NCI-H1436 treated with DMSO at 0.1 percent for 48 hours (cell line): ENCODE data around the gene DAB1.

ENCODE experiments used
- DNase-seq: peaks from one replicate; lab custom pipeline; 2025; lab: John Stamatoyannopoulos, UW

Gene DAB1

DNA sequence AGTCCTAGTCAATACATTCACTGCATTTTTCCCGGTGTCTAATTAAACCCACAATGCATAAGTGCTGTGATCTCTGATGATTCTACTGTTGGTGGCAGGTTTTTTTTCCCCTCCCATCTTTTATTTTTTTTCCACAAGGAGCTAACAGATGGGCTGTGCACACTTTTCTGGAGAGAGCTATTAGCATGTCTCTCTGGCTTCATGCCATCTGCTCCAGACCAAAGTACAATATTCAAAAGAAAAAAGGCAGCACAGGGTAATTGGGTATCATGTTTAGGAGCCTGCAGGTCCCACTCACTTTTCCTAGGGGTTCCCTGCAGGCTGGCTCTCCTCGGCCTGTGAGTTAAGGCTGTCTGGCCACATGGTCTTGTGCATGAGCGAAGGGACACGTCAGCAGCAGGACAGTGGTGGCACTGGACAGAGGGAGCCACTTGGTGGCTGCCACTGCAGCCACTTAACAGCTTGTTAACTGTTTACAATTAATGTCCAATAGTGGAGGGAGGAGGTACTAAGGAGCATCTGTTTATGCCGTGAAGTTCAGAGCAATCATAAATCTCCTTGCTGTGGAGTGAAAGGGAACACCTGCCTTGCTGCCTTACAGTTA is 404.5 kb downstream of the DAB1 start:
- peak; percentile 54 for DNase-seq

DNA sequence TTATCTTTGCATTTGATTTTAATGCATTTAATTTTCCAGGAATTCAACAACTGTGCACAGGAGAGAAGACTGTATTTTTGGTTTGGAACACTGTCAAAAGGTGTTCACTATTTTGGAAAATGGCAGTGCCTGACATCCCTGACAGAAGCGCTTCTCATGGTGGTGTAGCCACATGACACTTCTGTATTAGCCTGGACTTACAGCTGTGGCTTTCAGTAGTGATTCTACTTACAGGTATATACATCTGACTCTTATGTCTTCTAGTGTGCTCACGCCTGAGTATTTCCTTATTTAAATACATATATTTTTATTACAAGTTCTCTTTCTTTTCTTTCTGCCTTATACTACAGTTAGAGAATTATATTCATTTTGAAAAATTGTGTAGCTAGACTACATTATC is 405.7 kb downstream of the DAB1 start:
- no peak for DNase-seq

DNA sequence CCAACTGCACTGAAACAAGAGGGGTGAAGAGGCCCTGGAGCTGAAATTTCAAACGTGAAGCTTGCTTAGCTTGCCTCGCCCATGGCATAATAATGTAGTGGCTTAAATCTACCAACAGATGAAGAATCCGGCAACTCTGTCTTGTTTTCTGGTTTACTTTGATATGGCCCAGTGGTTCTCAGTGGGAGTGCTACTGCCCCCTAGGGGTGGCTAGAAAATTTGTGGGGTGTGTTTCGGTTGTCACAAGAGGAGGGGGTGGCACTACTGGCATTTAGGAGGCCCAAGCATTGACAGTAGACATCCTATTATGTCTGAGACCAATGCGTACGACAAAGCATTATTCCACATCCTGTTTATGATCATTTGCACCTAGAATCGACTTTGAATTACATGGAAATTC is 406.1 kb downstream of the DAB1 start:
- no peak for DNase-seq

DNA sequence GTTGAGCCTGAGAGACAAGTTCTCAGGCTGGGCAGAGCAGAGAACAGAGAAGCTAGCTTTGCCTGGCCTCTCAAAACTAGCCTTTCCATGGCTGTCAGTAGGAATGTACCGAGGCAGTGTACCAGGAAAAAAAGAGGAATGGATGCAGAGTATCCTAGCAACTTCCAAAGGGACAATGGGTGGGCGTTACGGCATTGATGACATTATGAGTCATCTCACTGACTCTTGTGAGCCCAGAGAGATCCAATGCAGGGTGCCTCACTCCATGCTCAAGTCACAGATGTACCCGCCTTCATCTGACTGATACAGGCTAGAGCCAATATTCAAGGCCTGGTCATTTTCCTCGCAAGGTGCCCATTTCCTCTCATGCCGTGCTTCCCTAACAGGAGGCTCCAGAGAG is 406.7 kb downstream of the DAB1 start:
- no peak for DNase-seq

DNA sequence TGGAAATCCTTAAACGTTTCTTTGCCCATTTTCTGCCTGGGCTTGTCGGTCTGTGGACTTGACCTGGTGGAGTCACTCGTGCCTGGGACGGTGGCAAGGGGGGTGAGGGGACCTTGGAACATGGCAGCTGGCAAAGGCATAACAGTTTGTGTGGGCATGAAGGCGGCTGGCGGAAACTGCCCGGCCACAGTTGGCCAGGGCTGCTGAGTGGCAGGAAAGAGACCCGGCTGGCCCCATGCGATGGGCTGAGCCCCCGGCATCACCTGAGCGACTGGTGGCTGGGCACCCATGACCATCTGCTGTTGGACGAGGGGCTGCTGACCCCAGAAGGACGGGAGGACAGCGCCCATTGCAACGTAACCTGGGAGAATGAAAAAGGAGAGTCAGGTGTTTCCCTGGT is 408.8 kb downstream of the DAB1 start:
- DNase-seq = no peak

DNA sequence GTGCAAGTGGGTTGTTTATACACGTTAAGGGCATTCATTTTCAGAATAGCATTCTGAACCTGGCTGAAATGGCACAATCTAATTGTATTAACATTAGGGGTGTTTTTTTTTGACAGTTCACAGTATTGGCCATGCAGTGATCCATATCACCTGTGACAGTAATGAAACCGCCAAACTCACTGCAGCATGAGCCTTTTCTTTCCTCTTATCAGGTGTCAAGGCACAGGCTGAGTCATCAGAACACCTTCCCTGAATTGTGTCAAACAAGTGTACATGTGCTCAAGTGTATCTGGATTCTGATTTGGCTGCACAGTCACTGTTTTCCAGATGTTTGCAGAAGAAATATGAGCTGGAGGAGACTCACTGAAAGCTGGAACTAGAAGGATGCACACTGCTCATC is 410.3 kb downstream of the DAB1 start:
- DNase-seq = no peak

DNA sequence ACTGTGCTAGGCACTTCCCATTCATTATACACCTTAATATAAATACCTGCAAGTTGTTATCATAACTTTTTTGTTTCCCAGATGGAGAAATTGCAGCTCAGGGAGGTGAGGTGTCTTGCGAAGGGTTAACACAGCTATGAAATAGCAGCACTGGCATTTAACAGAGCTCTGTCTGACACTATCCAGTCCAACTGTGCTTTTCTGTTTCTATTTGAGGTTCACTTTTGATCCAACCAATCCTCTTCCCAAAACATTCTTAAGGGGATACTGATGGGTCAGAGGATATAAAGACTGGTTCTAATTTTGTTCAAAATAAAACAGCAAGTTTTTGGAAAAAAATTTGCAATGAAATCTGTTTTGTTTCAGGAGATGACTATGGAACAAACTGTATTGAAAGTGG is 411.5 kb downstream of the DAB1 start:
- DNase-seq = no peak

DNA sequence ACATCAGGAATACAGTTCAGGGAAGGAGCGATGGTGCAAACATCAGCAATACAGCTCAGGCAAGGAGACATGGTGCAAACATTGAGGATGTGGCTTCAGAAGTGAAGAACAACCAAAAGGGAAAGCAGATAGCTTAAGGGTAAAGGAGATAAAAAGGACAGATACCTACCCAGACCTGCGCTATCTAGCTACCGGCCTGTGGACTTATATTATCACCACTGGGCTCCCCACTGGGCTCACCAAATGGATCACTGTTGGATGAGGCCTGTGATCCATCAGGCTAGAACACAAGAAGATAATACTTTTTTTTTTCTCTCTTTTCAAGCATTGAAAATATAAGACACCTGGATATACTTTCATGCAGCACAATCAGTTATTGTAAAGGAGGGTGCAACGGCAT is 413.3 kb downstream of the DAB1 start:
- no peak for DNase-seq

DNA sequence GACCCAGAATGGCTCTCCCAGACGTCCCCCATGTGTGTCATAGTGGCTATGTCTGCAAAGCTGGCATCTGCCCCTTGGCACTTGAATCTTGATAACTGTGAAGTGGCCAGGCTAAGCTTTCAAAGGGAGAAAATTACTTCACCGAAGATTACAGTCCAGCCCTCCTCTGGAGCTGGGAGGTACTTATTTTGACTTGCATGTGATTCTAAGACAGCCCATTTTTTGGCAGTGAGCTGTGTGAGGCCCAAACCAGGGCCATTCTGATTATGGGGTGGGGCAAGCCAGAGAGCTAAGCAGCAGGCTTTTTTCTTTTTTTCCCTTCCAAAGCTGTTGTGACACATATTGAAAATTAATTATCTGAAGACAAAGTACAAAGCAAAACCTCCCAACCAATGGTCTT is 415.9 kb downstream of the DAB1 start:
- no peak for DNase-seq

DNA sequence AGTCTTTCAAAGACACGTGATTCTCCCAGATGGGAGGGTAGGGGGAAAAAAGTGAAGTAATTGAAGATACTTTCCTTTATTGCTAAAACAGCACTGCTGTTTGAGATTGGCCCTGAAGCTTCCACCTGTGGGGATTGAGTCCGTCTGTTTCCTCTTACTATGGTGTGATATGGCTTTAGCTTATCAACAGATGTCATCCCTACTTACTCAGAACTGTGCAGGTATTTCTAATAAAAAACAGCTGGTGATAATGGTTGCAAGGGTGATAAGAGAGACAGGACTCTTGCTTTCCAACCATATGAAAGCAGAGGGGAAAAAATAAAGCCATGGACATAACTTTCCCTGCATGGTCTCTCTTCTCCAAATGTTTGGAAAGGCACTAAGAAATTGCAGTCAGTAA is 416.4 kb downstream of the DAB1 start:
- no peak for DNase-seq

DNA sequence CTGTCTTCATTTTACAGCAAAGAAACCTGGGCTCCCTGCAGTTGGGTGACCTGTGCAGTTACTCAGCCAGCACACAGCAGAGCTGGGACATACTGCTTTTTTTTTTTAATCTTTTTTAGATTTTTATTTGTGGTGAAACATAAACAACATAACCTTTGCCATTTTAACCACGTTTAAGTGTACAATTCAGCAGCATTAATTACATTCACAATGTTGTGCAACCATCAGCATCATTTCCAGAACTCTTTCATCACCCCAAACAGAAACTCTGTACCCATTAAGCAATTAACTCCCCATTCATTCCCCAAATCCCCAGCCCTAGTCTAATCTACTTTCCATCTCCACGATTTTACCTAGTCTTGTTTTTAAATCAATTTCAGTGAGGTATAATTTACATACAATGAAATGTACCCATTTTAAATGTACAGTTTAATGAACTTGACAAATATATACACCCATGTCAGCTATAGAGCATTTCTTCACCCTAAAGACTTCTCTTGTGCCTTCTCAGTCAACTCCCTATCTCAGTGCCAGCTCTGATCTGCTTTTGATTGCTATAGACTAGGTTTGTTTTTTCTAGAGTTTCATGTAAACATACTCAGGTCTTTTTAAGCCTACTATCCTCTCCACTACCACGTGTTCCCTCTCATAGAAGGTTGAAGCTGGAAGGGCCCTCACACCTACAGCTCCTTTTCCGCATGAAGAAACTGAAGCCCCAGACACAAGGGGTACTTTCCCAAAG is 420.3 kb downstream of the DAB1 start:
- no peak for DNase-seq

DNA sequence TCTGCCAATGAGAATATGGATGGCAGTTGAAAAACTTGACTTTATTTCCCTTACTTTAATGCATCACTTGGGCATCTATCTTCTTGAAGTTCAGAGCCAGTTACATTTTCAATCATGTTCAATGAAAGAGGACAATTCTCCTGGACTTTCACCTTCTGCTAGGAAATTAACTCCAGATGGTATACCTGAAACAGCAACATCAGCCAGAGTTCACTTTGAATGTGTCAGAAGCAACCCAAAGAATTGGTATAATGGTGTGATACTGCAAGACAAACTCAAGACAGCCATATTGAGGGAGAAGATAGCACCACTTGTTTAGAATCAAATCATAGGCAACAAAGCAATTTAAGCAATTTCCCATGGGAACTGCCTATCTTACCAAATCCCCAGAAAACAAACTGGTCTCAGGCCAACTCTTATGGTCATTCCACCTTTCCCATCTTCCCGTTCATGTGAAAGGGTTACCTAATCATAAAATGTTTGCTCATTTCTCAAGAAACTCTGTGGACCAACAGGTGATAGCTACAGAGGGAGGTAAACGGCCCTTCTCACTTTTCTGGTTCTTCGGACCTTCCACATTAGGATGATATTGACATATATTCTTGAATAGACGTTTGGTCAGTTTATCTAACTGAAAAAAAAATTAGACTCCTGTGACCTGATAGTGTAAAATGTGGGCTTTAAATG is 428.3 kb downstream of the DAB1 start:
- no peak for DNase-seq

DNA sequence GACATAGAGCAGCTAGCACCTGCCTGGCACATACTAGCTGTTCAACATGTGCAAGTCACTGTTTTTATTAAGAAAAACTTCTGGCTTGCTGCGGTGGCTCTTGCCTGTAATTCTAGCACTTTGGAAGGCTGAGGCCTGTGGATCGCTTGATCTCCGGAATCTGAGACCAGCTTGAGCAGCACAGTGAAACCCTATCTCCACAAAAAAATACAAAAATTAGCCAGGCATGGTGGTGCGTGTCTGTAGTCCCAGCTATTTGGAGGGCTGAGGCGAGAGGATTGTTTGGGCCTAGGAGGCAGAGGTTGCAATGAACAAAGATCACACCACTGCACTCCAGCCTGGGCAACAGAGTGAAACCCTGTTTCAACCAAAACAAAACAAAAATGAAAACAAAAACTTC is 430.4 kb downstream of the DAB1 start:
- DNase-seq = no peak

DNA sequence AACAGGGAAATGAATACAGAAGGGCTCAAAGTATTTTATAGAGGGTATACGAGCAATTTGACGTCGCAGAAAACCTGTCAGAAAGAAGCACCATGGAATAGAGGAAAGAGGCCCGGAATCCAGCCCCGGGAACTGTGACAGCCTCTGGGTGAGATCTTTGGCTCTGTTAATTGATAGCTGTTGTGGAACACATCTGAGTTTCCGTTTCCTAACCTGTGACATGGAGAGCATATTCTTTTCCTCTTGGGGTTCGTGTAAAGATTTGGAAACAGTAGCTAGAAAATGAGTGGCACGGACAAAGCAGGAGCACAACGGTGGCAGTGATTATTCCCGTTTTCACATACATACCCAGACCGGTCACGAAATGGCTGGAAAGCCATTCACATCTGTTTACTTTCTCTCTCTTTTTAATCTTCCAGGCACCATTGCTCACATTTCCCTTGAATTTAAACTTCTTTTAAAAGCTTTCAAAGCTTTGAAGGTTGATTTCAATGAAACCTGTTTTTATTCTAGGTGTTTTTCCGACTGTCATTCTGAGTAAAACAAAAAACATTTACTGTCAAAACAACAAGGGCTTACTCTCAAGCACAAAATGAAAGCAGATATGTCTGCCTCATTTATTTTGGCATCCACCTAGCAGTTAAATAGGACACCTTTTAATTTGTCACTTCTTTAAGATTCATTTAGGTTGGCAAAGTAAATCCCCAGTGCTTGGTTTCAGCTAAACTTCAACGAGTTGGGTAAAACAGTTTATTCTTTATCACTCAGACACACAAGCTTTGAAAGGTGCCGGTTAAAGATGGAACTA is 431.3 kb downstream of the DAB1 start:
- DNase-seq = no peak

DNA sequence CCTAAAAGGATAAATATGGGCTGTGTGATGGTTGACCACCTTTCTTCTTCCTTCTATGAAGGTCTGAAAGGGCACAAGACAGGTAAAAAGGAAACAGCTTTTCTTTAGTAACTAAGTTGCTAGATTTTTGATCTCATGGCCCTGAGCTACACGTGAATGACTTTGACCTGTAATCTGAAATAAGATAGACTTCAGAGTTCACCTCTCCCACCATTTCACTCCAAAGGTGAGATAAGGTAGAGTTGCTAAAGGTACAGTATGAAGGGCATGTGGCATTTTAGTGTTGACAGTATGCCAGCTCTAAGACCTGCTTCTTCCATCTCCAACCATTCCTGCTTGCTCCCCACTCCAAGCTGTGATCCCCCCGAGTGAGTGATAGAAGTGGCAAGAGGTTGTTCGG is 432.3 kb downstream of the DAB1 start:
- no peak for DNase-seq

DNA sequence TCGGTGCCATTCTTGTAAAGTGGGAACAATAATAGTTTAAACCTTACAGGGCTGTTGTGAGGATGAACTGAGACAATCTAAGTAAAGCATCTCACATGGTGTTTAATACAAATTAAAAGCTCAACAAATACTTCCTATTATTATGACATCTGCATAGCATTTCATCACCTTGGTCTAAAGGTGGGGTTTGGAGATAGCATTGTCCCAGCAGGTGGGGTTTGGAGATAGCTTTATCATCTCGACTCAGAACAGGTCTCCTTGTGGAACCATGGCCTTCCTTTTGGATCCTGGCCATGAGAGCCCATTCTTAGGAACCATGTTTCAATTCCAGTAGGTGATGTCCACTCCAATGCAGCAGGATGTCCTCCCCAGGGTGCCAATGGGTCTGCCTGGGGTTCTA is 437.5 kb downstream of the DAB1 start:
- DNase-seq = no peak

DNA sequence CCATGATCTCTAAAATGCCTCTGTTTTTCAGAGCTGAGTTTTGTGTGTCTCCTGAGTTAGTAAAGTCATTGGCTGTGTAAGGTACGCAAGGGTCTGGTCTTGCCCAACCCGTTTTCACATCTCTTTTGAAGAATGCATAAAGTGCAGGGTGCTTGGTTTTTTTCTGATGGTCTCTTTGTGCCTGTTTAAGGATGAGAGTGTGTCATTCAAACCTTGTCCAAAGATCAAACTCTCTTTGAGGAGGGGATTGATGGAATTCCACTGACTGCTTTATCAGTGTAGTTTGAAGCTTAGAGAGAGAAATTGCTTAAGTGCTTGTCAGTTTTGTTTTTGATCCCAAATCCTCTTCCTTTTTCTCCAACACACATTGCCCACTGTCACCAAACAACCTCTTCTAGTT is 438.0 kb downstream of the DAB1 start:
- no peak for DNase-seq

DNA sequence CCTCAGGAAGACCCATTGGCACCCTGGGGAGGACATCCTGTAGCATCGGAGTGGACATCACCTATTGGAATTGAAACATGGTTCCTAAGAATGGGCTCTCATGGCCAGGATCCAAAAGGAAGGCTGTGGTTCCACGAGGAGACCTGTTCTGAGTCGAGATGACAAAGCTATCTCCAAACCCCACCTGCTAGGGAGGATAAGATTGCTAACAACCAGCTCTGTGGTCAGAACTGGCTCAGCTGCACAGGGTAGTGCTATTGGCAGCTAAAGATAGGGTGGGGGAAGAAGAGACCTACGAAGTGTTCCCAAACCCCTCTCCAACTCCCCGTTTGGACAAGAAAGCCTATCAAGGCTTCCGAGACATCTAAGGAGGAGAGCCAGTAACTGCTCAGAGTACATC is 440.4 kb downstream of the DAB1 start:
- no peak for DNase-seq

DNA sequence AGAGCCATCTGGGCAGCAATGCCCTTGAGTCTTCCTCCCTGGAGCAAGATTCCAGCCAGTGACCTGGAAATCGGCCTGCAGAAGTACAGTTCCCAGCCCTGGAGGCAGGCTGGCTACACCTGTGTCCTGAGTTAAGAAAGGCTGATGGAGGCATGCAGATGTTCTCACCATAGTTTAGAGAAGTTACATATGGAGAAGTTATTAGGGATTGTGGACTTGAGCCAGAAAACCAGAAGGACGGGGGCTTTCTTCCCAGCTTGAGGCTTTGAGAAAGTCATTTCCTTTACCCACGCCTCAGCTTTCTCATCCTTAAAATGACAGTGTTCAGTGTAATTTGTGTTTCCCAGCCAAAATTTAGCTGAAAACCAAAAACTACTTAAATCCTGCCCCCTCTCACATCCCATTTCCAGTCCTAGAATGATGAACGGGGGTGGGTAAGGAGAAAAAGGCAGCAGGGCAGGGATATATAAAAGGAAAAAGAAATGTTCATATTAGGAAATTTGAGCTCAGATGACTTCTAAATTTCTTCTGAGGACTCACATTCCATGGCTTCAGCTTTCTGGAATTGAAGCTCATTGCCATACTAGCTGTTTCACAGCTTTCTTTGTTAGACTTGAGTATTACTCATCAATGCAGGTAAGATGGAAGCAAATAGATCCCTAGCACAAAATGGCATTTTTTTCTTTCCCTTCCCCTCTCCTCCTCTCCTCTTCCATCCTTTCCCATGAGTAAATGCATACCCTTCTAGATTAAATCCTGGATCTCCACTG is 443.7 kb downstream of the DAB1 start:
- no peak for DNase-seq

DNA sequence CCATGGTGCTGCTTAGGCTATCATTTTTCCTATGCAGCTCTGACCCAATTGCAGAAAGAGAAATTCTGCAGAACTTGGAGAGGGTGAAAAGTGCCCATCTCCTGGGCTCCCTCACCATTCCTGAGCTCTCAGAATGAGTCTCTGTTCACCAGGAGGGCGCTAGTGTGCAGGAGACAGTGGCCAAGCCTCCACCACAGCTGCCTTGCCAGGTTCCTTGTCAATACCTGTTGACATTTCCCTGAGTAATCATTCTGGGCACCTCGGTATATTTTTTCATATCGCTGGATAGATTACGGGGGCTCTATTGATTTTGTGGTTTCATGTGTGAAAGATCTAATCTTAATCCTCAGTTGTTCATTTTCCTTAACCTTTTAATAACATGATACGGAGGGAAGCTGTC is 445.0 kb downstream of the DAB1 start:
- no peak for DNase-seq

DNA sequence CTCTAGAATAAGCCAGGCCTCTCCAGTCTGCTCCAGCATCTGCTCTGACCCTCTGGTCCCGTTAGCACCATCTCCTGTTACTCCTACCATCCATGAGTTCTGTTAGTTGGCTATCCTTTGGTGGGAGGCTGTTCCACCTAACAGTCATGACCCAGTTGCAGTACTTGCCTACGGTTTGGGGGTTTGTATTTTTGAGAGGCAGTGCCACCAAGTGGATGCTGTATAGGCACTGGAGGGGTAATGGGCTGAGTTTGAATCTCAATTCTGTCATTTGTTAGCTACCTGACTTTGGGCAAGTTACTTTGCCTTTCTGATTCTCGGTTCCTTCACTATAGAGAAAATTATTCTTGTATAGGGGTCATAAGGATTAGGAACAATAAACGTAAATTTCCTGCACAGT is 445.9 kb downstream of the DAB1 start:
- no peak for DNase-seq

DNA sequence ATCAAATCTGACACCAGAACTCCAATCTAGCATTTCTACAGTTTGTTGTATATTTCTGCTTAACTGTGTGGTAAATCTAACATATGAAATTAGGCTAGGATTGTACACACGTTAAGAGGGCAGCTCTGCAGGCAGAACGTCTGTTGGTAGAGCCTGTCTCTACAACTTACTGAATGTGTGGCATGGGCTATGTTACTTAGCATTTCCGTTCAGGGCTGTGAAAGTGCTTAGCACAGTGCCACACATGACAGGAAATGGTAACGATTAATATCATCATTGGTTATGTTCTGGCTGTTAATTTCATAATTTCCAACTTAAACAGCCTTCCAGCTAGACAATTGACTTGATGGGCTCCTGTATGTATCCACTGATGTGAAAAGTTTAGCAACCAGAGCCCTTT is 448.4 kb downstream of the DAB1 start:
- DNase-seq = no peak
